Measurements from ENCODE around the gene KCNJ15. TPM values are rescaled to one million over a fixed set of nuclear protein-coding genes. Genes with fewer than 3 reads are reported as not detected.
A peak's percentile ranks its signal among the peaks of the same experiment; 100 is the strongest.

Gene KCNJ15
- total RNA-seq, 1 experiment from 2014 or later: 7.8 TPM

GRCh38 chr21:38267991-38268863, 11.4 kb downstream of the KCNJ15 start:
- no peak for DNase-seq (ENCODE audit: low read depth)

GRCh38 chr21:38268864-38269575, 12.2 kb downstream of the KCNJ15 start:
- no peak for DNase-seq (ENCODE audit: low read depth)

- DNase-seq (ENCODE audit: low read depth): no peak
Observed at GRCh38 chr21:38269576-38269936, 12.8 kb downstream of the KCNJ15 start.

- no peak for DNase-seq (ENCODE audit: low read depth)
Observed at GRCh38 chr21:38272215-38272614, 15.4 kb downstream of the KCNJ15 start.

DNA sequence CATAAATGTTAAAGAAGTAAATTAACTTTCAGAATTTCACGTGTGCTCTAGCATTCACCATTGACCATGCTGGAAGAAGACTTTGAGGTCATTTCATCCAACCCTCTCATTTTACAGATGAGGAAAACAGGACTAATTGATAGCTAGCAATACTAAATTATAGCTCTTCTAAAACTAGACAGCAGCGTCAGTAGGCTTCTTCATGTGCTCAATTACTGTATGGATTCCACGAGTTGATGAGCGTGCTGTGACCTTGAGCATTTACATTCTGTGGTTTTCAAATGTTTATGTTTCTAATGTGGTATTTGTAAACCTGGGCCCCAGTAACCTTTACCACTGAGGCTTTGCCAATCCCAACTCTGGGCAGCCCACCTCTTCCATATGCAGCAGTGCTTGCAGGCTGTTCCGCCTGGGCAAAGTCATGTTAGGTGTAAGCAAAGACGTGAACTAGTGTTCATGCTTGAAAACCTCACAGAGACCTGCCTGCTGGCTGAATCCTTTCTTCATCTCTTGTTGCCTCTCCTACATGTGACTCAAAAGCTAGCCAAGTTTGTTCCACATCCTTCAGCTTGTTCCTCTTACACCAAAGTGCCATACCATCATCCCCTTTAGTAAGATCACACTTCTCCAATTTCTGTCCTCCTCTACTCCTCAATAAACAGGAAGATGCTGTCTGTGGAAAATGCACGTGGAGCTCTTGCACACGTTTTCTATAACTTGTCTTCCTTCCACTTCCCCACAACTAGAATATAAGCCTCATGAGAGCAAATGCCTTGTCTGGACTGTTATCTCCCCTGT, 17.2 kb downstream of the KCNJ15 start:
- no peak for DNase-seq (ENCODE audit: low read depth)

GRCh38 chr21:38277501-38278131, 20.8 kb downstream of the KCNJ15 start:
- peak; percentile 98 for DNase-seq (ENCODE audit: low read depth)

DNA sequence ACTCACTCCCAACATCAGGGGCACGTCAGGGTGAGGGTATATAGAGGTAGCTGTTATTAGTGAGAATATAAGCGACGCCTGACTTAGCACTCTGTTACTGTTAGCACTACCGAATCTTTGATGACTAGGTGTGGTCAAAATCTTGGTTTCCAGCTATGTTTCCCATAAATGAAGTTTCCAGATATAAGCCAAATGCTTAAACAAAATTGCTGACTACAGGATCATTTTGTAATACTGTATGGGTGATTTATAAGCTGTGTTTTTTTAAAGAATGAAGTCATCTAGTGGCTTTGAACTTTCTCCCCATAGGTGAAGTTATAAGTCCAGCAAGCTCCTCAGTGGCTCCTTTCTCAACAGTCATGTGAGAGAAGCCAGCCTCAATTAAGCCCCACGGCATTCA, 23.7 kb downstream of the KCNJ15 start:
- no peak for DNase-seq (ENCODE audit: low read depth)

- DNase-seq (ENCODE audit: low read depth): no peak
Observed at GRCh38 chr21:38280867-38281266, 24.1 kb downstream of the KCNJ15 start.

- no peak for DNase-seq (ENCODE audit: low read depth)
Observed at GRCh38 chr21:38282921-38283320, 26.1 kb downstream of the KCNJ15 start.

GRCh38 chr21:38284216-38284615, 27.4 kb downstream of the KCNJ15 start:
- no peak for DNase-seq (ENCODE audit: low read depth)

GRCh38 chr21:38286739-38287471, 30.1 kb downstream of the KCNJ15 start:
- no peak for DNase-seq (ENCODE audit: low read depth)

- DNase-seq (ENCODE audit: low read depth): no peak
Observed at GRCh38 chr21:38287476-38287875, 30.7 kb downstream of the KCNJ15 start.

GRCh38 chr21:38289705-38290485, 33.1 kb downstream of the KCNJ15 start:
- DNase-seq (ENCODE audit: low read depth): peak; percentile 97

DNA sequence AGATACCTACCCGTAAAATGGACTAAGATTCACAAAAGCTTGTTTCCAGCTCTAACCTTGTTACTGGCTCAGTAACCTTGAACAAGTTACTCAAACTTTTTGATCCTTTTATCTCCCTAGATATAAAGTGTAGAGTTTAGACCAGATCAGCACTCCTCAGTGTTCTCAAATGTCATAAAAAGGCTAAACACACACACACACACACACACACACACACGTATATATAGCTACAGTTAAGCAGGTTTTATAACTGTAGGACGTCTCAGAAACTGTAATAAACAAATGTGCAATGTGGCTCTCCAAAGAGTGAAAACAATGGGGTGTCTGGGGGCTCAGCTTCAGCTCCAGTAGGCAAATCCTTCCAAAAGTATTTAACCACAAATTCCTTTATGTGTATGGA, 34.0 kb downstream of the KCNJ15 start:
- DNase-seq (ENCODE audit: low read depth): no peak

- no peak for DNase-seq (ENCODE audit: low read depth)
Observed at GRCh38 chr21:38291874-38292273, 35.1 kb downstream of the KCNJ15 start.

DNA sequence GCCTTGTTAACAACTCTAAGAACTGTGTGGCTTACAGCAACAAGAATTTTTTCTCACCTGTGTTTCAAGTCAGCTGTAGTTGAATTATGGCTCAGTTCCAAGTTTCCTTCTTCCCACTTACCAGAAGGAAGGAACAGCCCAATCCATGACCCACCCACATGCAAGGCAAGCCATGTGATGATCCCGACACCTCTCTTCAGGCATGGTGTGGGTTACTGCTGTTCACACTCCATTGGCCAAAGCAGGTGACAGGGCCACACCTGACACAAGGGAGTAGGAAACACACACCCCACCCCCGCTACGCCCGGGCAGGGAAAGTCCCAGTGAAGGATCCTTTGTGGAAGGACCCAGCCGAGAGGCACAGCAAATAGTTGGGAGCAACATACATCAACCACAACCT, 36.3 kb downstream of the KCNJ15 start:
- no peak for DNase-seq (ENCODE audit: low read depth)

DNA sequence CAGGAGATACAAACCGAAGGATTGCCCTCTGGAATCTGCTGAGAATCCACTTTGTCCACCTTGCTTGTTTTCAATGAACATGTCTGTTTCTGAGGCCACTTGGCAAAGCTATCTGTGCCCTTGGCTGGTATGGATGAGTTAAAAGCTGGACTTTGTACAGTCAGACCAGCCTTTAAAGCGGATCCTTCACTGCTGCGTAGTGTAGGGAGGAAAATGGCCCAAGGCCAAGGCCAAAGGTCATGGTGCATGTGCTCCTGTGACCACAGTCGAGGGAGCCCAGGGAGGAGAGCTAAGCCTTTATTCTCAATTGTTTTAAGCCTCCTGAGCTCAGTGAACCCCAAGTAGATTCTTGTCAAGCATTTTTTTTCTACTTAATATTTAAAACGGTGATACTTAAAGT, 37.0 kb downstream of the KCNJ15 start:
- DNase-seq (ENCODE audit: low read depth): no peak

DNA sequence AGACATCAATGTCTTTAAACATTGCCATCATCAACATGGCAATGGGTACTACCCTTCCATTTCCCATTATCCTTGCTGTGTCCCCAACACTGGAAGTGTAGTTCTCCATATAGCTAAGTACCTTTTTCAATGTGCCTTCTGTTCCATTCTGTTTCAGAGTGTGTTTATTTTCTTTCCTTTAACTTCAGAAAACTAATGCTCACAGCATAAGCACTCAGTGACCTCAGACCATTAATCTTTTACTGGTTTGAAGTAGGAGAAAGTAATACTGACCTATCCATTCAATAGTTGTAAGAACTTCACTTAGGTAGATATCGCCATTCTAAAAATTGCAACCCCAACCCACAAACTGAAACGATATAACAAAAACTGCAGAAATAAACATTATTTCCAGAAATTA, 37.8 kb downstream of the KCNJ15 start:
- DNase-seq (ENCODE audit: low read depth): no peak

DNA sequence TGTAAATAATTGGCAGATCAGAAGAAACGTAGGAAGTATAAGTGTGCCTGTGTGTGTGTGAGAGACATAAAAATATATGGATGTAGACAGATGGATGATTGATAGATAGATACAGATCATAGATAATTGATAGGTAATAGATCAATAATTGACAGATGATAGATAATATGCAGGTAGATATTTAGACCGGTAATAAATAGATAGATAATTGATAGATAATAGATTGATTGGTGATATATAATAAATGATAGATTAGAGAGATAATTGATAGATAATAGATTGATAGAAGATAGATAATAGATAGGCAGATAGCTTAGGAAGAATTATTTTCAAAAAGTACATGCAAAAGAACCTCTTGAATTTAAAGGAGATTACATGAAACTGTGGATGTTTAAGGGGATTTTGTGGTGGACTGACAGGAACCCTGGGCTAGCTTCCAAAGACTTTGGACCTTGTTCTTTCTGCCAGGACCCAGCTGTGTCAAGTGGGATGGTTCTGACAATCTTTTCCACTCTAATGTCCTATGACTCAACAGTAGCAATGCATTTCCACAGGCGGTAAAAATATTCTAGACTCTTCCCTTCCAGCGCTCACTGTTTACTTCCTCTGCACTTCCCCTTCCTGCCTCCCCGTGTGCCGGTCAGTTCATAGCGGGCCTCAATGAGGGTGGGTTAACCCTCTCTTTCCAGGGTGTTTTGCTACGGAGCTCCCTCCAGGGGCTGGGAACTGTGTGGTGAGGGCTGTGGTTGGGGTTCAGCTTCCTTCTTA, 39.4 kb downstream of the KCNJ15 start:
- no peak for DNase-seq (ENCODE audit: low read depth)

Measured in HT1080 (cell line).